HCT116 (cell line): ENCODE results near the gene SMARCA4. TPM values are rescaled to one million over a fixed set of nuclear protein-coding genes. Genes with fewer than 3 reads are reported as not detected.

Experiments
- ATAC-seq: fragments of 200-7000 bp; cut with Tn5 transposase; 2 replicates; pipeline ENCODE4 v1.9.1; 2020; ENCODE audit warnings: mild to moderate bottlenecking, moderate library complexity
- BruUV-seq: library from RNA; stranded (reverse); fragments of 400-500 nt; replicated peaks from 2 replicates; lab custom pipeline; 2021; lab: Mats Ljungman, UMichigan
- CTCF ChIA-PET: fragments of 300-600 bp; sonication (Branson Sonifier 250); formaldehyde crosslinking; loops from one replicate; lab custom pipeline; 2021; ENCODE audit warnings: antibody characterized with exemption; lab: Charles Lee
- POLR2A ChIA-PET: fragments of 300-600, 350-600 bp; sonication (Branson Sonifier 250); formaldehyde crosslinking; loops from one replicate; lab custom pipeline; 2021; ENCODE audit warnings: antibody characterized with exemption; lab: Charles Lee
- RAD21 ChIA-PET, 2 experiments: fragments of 300-600 bp; sonication (Branson Sonifier 250); formaldehyde crosslinking; loops; one replicate each; lab custom pipeline; 2023; ENCODE audit warnings: low total read pairs in 2 of 2; ENCODE audit not compliant: uncharacterized antibody in 2 of 2, unreplicated experiment in 2 of 2, low non-redundant PET in 1 of 2; lab: Charles Lee
- DNase-seq: peaks from one replicate; pipeline ENCODE4 v3.0.0-alpha.2; 2010; ENCODE audit warnings: low read depth, low spot score
- H2AFZ ChIP-seq: fragments of 200-600 bp; shearing (Covaris generic), sonication (generic); 2 replicates; pipeline ENCODE4 v1.6.1; 2017; ENCODE audit warnings: low read depth, mixed run types, mixed read lengths, antibody characterized with exemption, low read length; ENCODE audit not compliant: poor library complexity, severe bottlenecking
- H3K27ac ChIP-seq: 2 replicates; pipeline ENCODE4 v1.5.1; 2012; ENCODE audit warnings: low read depth, low read length
- H3K27me3 ChIP-seq: fragments of 200-600 bp; sonication (generic); 2 replicates; pipeline ENCODE4 v1.6.1; 2016; ENCODE audit warnings: mixed run types, low read length, mixed read lengths; ENCODE audit not compliant: insufficient read depth
- H3K36me3 ChIP-seq, 2 experiments: fragments of 200-500 bp in 1 of 2; fragments of 200-600 bp in 1 of 2; sonication (Bioruptor generic) in 1 of 2; sonication (generic) in 1 of 2; 2 replicates each; pipeline versions ENCODE4 v1.5.1 to v1.6.1; 2014 to 2016; ENCODE audit warnings: low read length in 2 of 2, inconsistent platforms in 1 of 2, mixed read lengths in 1 of 2, mixed run types in 1 of 2; ENCODE audit not compliant: insufficient read depth in 2 of 2, control insufficient read depth in 1 of 2
- H3K4me1 ChIP-seq, 2 experiments: fragments of 200-600 bp in 1 of 2; sonication (generic) in 1 of 2; 2 replicates each; pipeline versions ENCODE4 v1.5.1 to v1.6.1; 2012 to 2017; ENCODE audit warnings: low read length in 2 of 2, inconsistent platforms in 1 of 2, mild to moderate bottlenecking in 1 of 2, mixed read lengths in 1 of 2, mixed run types in 1 of 2, moderate library complexity in 1 of 2; ENCODE audit not compliant: insufficient read depth in 2 of 2, control insufficient read depth in 1 of 2
- H3K4me2 ChIP-seq: fragments of 200-600 bp; sonication (generic); 2 replicates; pipeline ENCODE4 v1.6.1; 2017; ENCODE audit warnings: mixed run types, low read length, mixed read lengths
- H3K4me3 ChIP-seq, 2 experiments: fragments of 200-600 bp in 1 of 2; sonication (generic) in 1 of 2; replicated peaks in 1 of 2; 2 replicates each; pipeline ENCODE4 v1.5.1; 2011 to 2016; ENCODE audit warnings: low read length in 2 of 2, control low read depth in 1 of 2, low read depth in 1 of 2, mild to moderate bottlenecking in 1 of 2, mixed read lengths in 1 of 2, mixed run types in 1 of 2
- H3K79me2 ChIP-seq: fragments of 200-600 bp; sonication (generic); 2 replicates; pipeline ENCODE4 v1.6.1; 2017; ENCODE audit warnings: mild to moderate bottlenecking, mixed run types, low read length, moderate library complexity, mixed read lengths; ENCODE audit not compliant: insufficient read depth
- H3K9ac ChIP-seq: fragments of 200-600 bp; sonication (generic); 2 replicates; pipeline ENCODE4 v1.6.1; 2016; ENCODE audit warnings: low read length, mixed read lengths
- H3K9me2 ChIP-seq: fragments of 200-600 bp; sonication (generic), shearing (Covaris generic); 2 replicates; pipeline ENCODE4 v1.6.1; 2017; ENCODE audit warnings: mixed run types, mild to moderate bottlenecking, moderate library complexity; ENCODE audit not compliant: insufficient read depth
- H3K9me3 ChIP-seq, 2 experiments: fragments of 200-500 bp in 1 of 2; fragments of 200-600 bp in 1 of 2; sonication (Bioruptor generic) in 1 of 2; sonication (generic) in 1 of 2; 2 replicates each; pipeline ENCODE4 v1.6.1; 2014 to 2017; ENCODE audit warnings: low read length in 2 of 2, mixed read lengths in 2 of 2, inconsistent platforms in 1 of 2, low read depth in 1 of 2, mild to moderate bottlenecking in 1 of 2, mixed run types in 1 of 2, moderate library complexity in 1 of 2; ENCODE audit not compliant: control insufficient read depth in 1 of 2, insufficient read depth in 1 of 2
- H4K20me1 ChIP-seq: fragments of 200-600 bp; sonication (generic), shearing (Covaris generic); 2 replicates; pipeline ENCODE4 v1.6.1; 2017; ENCODE audit warnings: mixed run types, mild to moderate bottlenecking, moderate library complexity; ENCODE audit not compliant: insufficient read depth
- ATF3 ChIP-seq: IDR thresholded peaks from 2 replicates; pipeline ENCODE4 v1.6.1; 2012
- CBX3 ChIP-seq: IDR thresholded peaks from 2 replicates; pipeline ENCODE4 v1.6.1; 2012; ENCODE audit warnings: low read depth
- CEBPB ChIP-seq: IDR thresholded peaks from 2 replicates; pipeline ENCODE4 v1.6.1; 2012; ENCODE audit warnings: low read depth
- CTCF ChIP-seq, 3 experiments: fragments of 200-600 bp in 1 of 3; sonication (generic) in 1 of 3; IDR thresholded peaks in 2 of 3; conservative IDR thresholded peaks in 1 of 3; 2 replicates each; pipeline ENCODE4 v1.5.1; 2012 to 2017; ENCODE audit warnings: low read depth in 2 of 3, low read length in 2 of 3, antibody characterized with exemption in 1 of 3, borderline replicate concordance in 1 of 3, control low read depth in 1 of 3, mild to moderate bottlenecking in 1 of 3, mixed read lengths in 1 of 3, mixed run types in 1 of 3, moderate library complexity in 1 of 3; ENCODE audit not compliant: insufficient read depth in 1 of 3
- EGR1 ChIP-seq: IDR thresholded peaks from 2 replicates; pipeline ENCODE4 v1.6.1; 2012; ENCODE audit warnings: low read depth
- ELF1 ChIP-seq: IDR thresholded peaks from 2 replicates; pipeline ENCODE4 v1.6.1; 2012; ENCODE audit warnings: low read depth, borderline replicate concordance
- EZH2phosphoT487 ChIP-seq: fragments of 200-600 bp; IDR thresholded peaks from 2 replicates; pipeline ENCODE4 v1.6.1; 2018; ENCODE audit warnings: antibody characterized with exemption, borderline replicate concordance
- FOSL1 ChIP-seq: IDR thresholded peaks from 2 replicates; pipeline ENCODE4 v1.6.1; 2012; ENCODE audit warnings: low read depth
- JUND ChIP-seq: IDR thresholded peaks from 2 replicates; pipeline ENCODE4 v1.6.1; 2012
- POLR2A ChIP-seq: IDR thresholded peaks from 2 replicates; pipeline ENCODE4 v1.7.0; 2011; ENCODE audit warnings: borderline replicate concordance; ENCODE audit not compliant: insufficient read depth, insufficient read length; ENCODE audit errors: extremely low read depth
- POLR2AphosphoS5 ChIP-seq: IDR thresholded peaks from 2 replicates; pipeline ENCODE4 v1.6.1; 2011; ENCODE audit warnings: mild to moderate bottlenecking, low read depth, low read length, moderate library complexity
- RAD21 ChIP-seq: IDR thresholded peaks from 2 replicates; pipeline ENCODE4 v1.6.1; 2012; ENCODE audit warnings: low read depth, mild to moderate bottlenecking
- SP1 ChIP-seq: IDR thresholded peaks from 2 replicates; pipeline ENCODE4 v1.6.1; 2012; ENCODE audit warnings: low read depth
- SRF ChIP-seq: IDR thresholded peaks from 2 replicates; pipeline ENCODE4 v1.6.1; 2012; ENCODE audit warnings: low read depth
- TCF7L2 ChIP-seq: IDR thresholded peaks from 2 replicates; pipeline ENCODE4 v1.7.0; 2011; ENCODE audit warnings: borderline replicate concordance, inconsistent platforms; ENCODE audit not compliant: insufficient read depth, insufficient read length; ENCODE audit errors: extremely low read depth
- YY1 ChIP-seq: IDR thresholded peaks from 2 replicates; pipeline ENCODE4 v1.6.1; 2011; ENCODE audit warnings: low read length, low read depth, moderate library complexity, mild to moderate bottlenecking; ENCODE audit not compliant: insufficient replicate concordance; ENCODE audit errors: extremely low read depth
- ZNF274 ChIP-seq: fragments of 200-500 bp; sonication (Bioruptor generic); IDR thresholded peaks from 2 replicates; pipeline ENCODE4 v1.6.1; 2014; ENCODE audit warnings: mild to moderate bottlenecking, low read depth, low read length, inconsistent platforms
- intact Hi-C: fragments of 100-400 bp; cut with micrococcal nuclease; formaldehyde crosslinking; loops from 2 replicates; pipeline ENCODE4 v1.10.0; 2022
- total RNA-seq: library from RNA; stranded (reverse); gene quantifications from one replicate; pipeline ENCODE4 v1.2.1, GENCODE V29; 2021; ENCODE audit not compliant: unreplicated experiment
- TF ChIP-seq, protein P1 (sequence below): IDR thresholded peaks from 2 replicates; pipeline ENCODE4 v1.6.1; 2011; ENCODE audit warnings: mild to moderate bottlenecking, low read length, moderate library complexity; ENCODE audit not compliant: insufficient replicate concordance; ENCODE audit errors: extremely low read depth
- TF ChIP-seq, protein P2 (sequence below): IDR thresholded peaks from 2 replicates; pipeline ENCODE4 v1.6.1; 2012; ENCODE audit warnings: low read depth

Gene SMARCA4
- total RNA-seq, 1 experiment from 2014 or later: 116 TPM

- no peak for TF ChIP-seq FOSL1
- TF ChIP-seq RAD21: no peak
- no peak for TF ChIP-seq SP1
- TF ChIP-seq EZH2phosphoT487: no peak
- TF ChIP-seq ZNF274: no peak
- TF ChIP-seq ATF3: no peak
- no peak for TF ChIP-seq ELF1
- no peak for TF ChIP-seq CTCF (IDR thresholded peaks at IDR 0.05 in 2 of 3, conservative IDR thresholded peaks at IDR 0.05 in 1 of 3; ENCODE audit: borderline replicate concordance in 1 of 3, insufficient read depth in 1 of 3, low read depth in 2 of 3, low read length in 2 of 3)
- no peak for TF ChIP-seq SRF
- TF ChIP-seq POLR2A: no peak
- no peak for TF ChIP-seq YY1
- TF ChIP-seq POLR2AphosphoS5: no peak
- no peak for TF ChIP-seq JUND
- no peak for TF ChIP-seq TCF7L2
- TF ChIP-seq, protein P1, sequence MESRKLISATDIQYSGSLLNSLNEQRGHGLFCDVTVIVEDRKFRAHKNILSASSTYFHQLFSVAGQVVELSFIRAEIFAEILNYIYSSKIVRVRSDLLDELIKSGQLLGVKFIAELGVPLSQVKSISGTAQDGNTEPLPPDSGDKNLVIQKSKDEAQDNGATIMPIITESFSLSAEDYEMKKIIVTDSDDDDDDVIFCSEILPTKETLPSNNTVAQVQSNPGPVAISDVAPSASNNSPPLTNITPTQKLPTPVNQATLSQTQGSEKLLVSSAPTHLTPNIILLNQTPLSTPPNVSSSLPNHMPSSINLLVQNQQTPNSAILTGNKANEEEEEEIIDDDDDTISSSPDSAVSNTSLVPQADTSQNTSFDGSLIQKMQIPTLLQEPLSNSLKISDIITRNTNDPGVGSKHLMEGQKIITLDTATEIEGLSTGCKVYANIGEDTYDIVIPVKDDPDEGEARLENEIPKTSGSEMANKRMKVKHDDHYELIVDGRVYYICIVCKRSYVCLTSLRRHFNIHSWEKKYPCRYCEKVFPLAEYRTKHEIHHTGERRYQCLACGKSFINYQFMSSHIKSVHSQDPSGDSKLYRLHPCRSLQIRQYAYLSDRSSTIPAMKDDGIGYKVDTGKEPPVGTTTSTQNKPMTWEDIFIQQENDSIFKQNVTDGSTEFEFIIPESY: no peak
- no peak for TF ChIP-seq CBX3
- no peak for TF ChIP-seq EGR1
- TF ChIP-seq, protein P2, sequence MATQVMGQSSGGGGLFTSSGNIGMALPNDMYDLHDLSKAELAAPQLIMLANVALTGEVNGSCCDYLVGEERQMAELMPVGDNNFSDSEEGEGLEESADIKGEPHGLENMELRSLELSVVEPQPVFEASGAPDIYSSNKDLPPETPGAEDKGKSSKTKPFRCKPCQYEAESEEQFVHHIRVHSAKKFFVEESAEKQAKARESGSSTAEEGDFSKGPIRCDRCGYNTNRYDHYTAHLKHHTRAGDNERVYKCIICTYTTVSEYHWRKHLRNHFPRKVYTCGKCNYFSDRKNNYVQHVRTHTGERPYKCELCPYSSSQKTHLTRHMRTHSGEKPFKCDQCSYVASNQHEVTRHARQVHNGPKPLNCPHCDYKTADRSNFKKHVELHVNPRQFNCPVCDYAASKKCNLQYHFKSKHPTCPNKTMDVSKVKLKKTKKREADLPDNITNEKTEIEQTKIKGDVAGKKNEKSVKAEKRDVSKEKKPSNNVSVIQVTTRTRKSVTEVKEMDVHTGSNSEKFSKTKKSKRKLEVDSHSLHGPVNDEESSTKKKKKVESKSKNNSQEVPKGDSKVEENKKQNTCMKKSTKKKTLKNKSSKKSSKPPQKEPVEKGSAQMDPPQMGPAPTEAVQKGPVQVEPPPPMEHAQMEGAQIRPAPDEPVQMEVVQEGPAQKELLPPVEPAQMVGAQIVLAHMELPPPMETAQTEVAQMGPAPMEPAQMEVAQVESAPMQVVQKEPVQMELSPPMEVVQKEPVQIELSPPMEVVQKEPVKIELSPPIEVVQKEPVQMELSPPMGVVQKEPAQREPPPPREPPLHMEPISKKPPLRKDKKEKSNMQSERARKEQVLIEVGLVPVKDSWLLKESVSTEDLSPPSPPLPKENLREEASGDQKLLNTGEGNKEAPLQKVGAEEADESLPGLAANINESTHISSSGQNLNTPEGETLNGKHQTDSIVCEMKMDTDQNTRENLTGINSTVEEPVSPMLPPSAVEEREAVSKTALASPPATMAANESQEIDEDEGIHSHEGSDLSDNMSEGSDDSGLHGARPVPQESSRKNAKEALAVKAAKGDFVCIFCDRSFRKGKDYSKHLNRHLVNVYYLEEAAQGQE: no peak
- no peak for TF ChIP-seq CEBPB
- ChIA-PET POLR2A (no interaction called here), RAD21 (no interaction called here), CTCF (interaction anchor here (1.0 kb wide), 1 partner anchor 11 kb away, joined by 3 read pairs; no protein-coding TSS in a partner anchor)
- Histone ChIP-seq H3K27ac (no peak overlapping the region), H3K4me1 (peaks cover 17 to 25% of the 10 kb centered on the region in 2 experiments), H3K9ac (no peak overlapping the region), H3K79me2 (peaks cover 97% of the 10 kb centered on the region), H3K9me3 (no peaks in the 10 kb centered on the region), H3K4me3 (no peak overlapping the region), H3K4me2 (no peak overlapping the region), H3K36me3 (peaks cover 0 to 4% of the 10 kb centered on the region in 2 experiments; a peak in 1 of 4 replicates), H2AFZ (no peak overlapping the region), H4K20me1 (peaks cover 3% of the 10 kb centered on the region; the same call in 1 of the 2 replicates), H3K27me3 (no peaks in the 10 kb centered on the region), H3K9me2 (no peaks in the 10 kb centered on the region)
- BruUV-seq: no TSS peak
- intact Hi-C loops: no loop called here
- ATAC-seq (no peak), DNase-seq (no peak)
Measured at GRCh38 chr19:10976131-10976892, 15.5 kb downstream of the SMARCA4 start.
